ENCODE measurements around the gene OPCML.

The OPCML gene

GRCh38 chr11:133399294-133399693, 133.0 kb downstream of the OPCML start:
- Histone ChIP-seq H3K36me3 (replicated peaks) (no peaks in the 10 kb centered on the region), H3K27me3 (replicated peaks) (no peaks in the 10 kb centered on the region), H3K4me3 (ENCODE audit: low read depth, low read length) (no peak overlapping the region), H3K27ac (no peak overlapping the region)
- no peak for TF ChIP-seq CTCF (IDR thresholded peaks at IDR 0.05; ENCODE audit: low read depth, low read length, missing control alignments)
- in situ Hi-C loops (cut with HindIII; ENCODE audit: low pct_ligation_motif_present, low sequenced_read_pairs), result no loop called here
- no peak for DNase-seq

- Histone ChIP-seq H3K27ac (no peak overlapping the region), H3K36me3 (replicated peaks) (no peaks in the 10 kb centered on the region), H3K4me3 (ENCODE audit: low read depth, low read length) (no peak overlapping the region), H3K27me3 (replicated peaks) (no peaks in the 10 kb centered on the region)
- in situ Hi-C loops (cut with HindIII; ENCODE audit: low pct_ligation_motif_present, low sequenced_read_pairs), result no loop called here
- DNase-seq, result no peak
- TF ChIP-seq CTCF (IDR thresholded peaks at IDR 0.05; ENCODE audit: low read depth, low read length, missing control alignments), result no peak
Measured at GRCh38 chr11:133390803-133391202, 141.5 kb downstream of the OPCML start.

GRCh38 chr11:133388975-133389568, 143.2 kb downstream of the OPCML start:
- H3K4me3 ChIP-seq (ENCODE audit: low read depth, low read length), result no peak overlapping the region

GRCh38 chr11:133388260-133388659, 144.0 kb downstream of the OPCML start:
- H3K4me3 ChIP-seq (ENCODE audit: low read depth, low read length), result no peak overlapping the region
- no peak for TF ChIP-seq CTCF (IDR thresholded peaks at IDR 0.05; ENCODE audit: low read depth, low read length, missing control alignments)
- in situ Hi-C loops (cut with HindIII; ENCODE audit: low pct_ligation_motif_present, low sequenced_read_pairs), result no loop called here
- H3K36me3 ChIP-seq (replicated peaks), result no peaks in the 10 kb centered on the region
- H3K27ac ChIP-seq, result no peak overlapping the region
- DNase-seq, result no peak
- H3K27me3 ChIP-seq (replicated peaks), result no peaks in the 10 kb centered on the region

More at GRCh38 chr11:133388975-133389568, 143.2 kb downstream of the OPCML start:
- in situ Hi-C loops (cut with HindIII; ENCODE audit: low pct_ligation_motif_present, low sequenced_read_pairs), result no loop called here
- Histone ChIP-seq H3K27ac (no peak overlapping the region), H3K27me3 (replicated peaks) (no peaks in the 10 kb centered on the region), H3K36me3 (replicated peaks) (no peaks in the 10 kb centered on the region)
- TF ChIP-seq CTCF (IDR thresholded peaks at IDR 0.05; ENCODE audit: low read depth, low read length, missing control alignments), result no peak
- no peak for DNase-seq

GRCh38 chr11:133386852-133387251, 145.4 kb downstream of the OPCML start:
- no peak for TF ChIP-seq CTCF (IDR thresholded peaks at IDR 0.05; ENCODE audit: low read depth, low read length, missing control alignments)
- Histone ChIP-seq H3K36me3 (replicated peaks) (no peaks in the 10 kb centered on the region), H3K27ac (no peak overlapping the region), H3K4me3 (ENCODE audit: low read depth, low read length) (no peak overlapping the region), H3K27me3 (replicated peaks) (no peaks in the 10 kb centered on the region)
- no peak for DNase-seq
- in situ Hi-C loops (cut with HindIII; ENCODE audit: low pct_ligation_motif_present, low sequenced_read_pairs), result no loop called here

- no peak for DNase-seq
- TF ChIP-seq CTCF (IDR thresholded peaks at IDR 0.05; ENCODE audit: low read depth, low read length, missing control alignments), result no peak
- in situ Hi-C loops (cut with HindIII; ENCODE audit: low pct_ligation_motif_present, low sequenced_read_pairs), result no loop called here
- Histone ChIP-seq H3K4me3 (ENCODE audit: low read depth, low read length) (no peak overlapping the region), H3K27ac (no peak overlapping the region), H3K36me3 (replicated peaks) (no peaks in the 10 kb centered on the region), H3K27me3 (replicated peaks) (no peaks in the 10 kb centered on the region)
Measured at GRCh38 chr11:133386262-133386661, 146.0 kb downstream of the OPCML start.
